Ascending aorta (tissue), 2 donors: ENCODE measurements around the gene SH2D4B. TPM values are rescaled to one million over a fixed set of nuclear protein-coding genes. Genes with fewer than 3 reads are reported as not detected.
"Not testable (repeated sequence)": the region's sequence is repeated elsewhere in the genome, so short reads cannot be mapped to it uniquely, and the experiment has no call there.

Experiments used
- DNase-seq, 2 donors: peaks; one replicate each; pipeline ENCODE4 v3.0.0-alpha.2; 2019; ENCODE audit warnings: low spot score in 2 of 2
- H3K27ac ChIP-seq, 2 donors: fragments of 200-600 bp; sonication (generic); one replicate each; pipeline ENCODE4 v1.5.1; 2016 to 2017; ENCODE audit warnings: mild to moderate bottlenecking in 1 of 2
- H3K27me3 ChIP-seq: fragments of 200-600 bp; sonication (generic); one replicate; pipeline ENCODE4 v1.5.1; 2017
- H3K36me3 ChIP-seq, 2 donors: fragments of 200-600 bp; sonication (generic); one replicate each; pipeline ENCODE4 v1.5.1; 2016
- H3K4me1 ChIP-seq, 2 donors: fragments of 200-600 bp; sonication (generic); one replicate each; pipeline ENCODE4 v1.5.1; 2016 to 2017; ENCODE audit warnings: mild to moderate bottlenecking in 1 of 2
- H3K4me3 ChIP-seq, 2 donors: fragments of 200-600 bp; sonication (generic); one replicate each; pipeline ENCODE4 v1.5.1; 2016 to 2017; ENCODE audit warnings: mild to moderate bottlenecking in 1 of 2
- H3K9me3 ChIP-seq, 2 donors: fragments of 200-600 bp; sonication (generic); one replicate each; pipeline ENCODE4 v1.5.1; 2016
- intact Hi-C: fragments of 100-400 bp; cut with DNase I; formaldehyde crosslinking; loops from one replicate; pipeline ENCODE4 v1.15.1; 2023
- total RNA-seq: library from RNA; depleted of rRNA; stranded (reverse); fragments of >200 nt; gene quantifications from one replicate; pipeline ENCODE4 v1.1.0, GENCODE V29; 2016
- TF ChIP-seq, protein P1 (sequence below), 3 experiments: fragments of 200-600 bp in 2 of 3; fragments of 450-650 bp in 1 of 3; sonication (generic) in 2 of 3; IDR thresholded peaks; one replicate each; pipeline ENCODE4 v1.5.1; 2016 to 2019; ENCODE audit warnings: antibody characterized with exemption in 3 of 3, mild to moderate bottlenecking in 1 of 3, moderate library complexity in 1 of 3

SH2D4B gene
- total RNA-seq, 1 donor from 2014 or later = not detected

DNA sequence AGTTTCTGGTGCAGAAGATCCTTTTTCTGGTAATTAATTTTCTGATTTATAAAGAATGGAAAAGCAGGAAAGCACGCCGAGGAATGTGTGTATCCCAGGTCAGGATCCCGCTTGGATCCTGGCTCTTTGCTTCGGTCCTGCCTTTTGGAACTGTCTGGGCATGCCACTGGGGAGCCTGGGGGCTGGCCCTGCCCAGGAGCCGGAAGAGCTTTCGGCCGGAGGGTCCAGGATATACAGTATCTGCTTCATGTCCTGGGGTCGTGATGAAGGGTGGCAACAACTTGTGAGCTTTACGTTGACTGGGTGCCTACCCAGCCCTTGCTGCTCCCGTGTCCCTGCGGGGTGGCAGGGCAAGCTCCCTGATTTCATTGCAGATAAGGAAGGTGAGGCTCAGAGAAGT, 2.4 kb downstream of the SH2D4B start:
- H3K4me1 ChIP-seq = no peaks in the 10 kb centered on the region
- no peaks in the 10 kb centered on the region for H3K9me3 ChIP-seq
- TF ChIP-seq, protein P1, sequence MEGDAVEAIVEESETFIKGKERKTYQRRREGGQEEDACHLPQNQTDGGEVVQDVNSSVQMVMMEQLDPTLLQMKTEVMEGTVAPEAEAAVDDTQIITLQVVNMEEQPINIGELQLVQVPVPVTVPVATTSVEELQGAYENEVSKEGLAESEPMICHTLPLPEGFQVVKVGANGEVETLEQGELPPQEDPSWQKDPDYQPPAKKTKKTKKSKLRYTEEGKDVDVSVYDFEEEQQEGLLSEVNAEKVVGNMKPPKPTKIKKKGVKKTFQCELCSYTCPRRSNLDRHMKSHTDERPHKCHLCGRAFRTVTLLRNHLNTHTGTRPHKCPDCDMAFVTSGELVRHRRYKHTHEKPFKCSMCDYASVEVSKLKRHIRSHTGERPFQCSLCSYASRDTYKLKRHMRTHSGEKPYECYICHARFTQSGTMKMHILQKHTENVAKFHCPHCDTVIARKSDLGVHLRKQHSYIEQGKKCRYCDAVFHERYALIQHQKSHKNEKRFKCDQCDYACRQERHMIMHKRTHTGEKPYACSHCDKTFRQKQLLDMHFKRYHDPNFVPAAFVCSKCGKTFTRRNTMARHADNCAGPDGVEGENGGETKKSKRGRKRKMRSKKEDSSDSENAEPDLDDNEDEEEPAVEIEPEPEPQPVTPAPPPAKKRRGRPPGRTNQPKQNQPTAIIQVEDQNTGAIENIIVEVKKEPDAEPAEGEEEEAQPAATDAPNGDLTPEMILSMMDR (IDR thresholded peaks at IDR 0.05) = no peak
- H3K4me3 ChIP-seq = no peak overlapping the region
- no peaks in the 10 kb centered on the region for H3K36me3 ChIP-seq
- no peak overlapping the region for H3K27ac ChIP-seq
- no peaks in the 10 kb centered on the region for H3K27me3 ChIP-seq
- no peak for DNase-seq
- intact Hi-C loops = no loop called here

DNA sequence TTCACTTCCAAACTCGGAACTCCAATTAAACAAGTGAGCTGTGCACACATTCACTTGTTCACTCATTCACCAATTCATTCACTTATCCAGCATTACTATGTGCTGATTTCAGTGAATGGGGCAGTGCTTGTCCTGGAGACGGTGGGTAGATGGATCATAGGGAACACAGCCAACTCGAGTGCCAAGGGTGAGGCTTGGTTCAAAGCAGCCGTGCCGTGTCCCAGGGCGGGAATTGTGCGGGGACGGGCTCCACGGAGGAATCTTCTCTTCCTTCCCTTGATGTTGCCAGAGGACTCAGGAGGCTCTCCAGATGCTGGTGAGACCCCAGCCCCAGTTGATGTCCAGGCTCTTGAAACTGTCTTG, 2.9 kb downstream of the SH2D4B start:
- intact Hi-C loops = no loop called here
- Histone ChIP-seq H3K4me3 (no peak overlapping the region), H3K9me3 (no peaks in the 10 kb centered on the region), H3K27ac (no peak overlapping the region), H3K36me3 (no peaks in the 10 kb centered on the region), H3K27me3 (no peaks in the 10 kb centered on the region), H3K4me1 (no peaks in the 10 kb centered on the region)
- TF ChIP-seq, protein P1 (IDR thresholded peaks at IDR 0.05) = no peak
- DNase-seq = no peak

DNA sequence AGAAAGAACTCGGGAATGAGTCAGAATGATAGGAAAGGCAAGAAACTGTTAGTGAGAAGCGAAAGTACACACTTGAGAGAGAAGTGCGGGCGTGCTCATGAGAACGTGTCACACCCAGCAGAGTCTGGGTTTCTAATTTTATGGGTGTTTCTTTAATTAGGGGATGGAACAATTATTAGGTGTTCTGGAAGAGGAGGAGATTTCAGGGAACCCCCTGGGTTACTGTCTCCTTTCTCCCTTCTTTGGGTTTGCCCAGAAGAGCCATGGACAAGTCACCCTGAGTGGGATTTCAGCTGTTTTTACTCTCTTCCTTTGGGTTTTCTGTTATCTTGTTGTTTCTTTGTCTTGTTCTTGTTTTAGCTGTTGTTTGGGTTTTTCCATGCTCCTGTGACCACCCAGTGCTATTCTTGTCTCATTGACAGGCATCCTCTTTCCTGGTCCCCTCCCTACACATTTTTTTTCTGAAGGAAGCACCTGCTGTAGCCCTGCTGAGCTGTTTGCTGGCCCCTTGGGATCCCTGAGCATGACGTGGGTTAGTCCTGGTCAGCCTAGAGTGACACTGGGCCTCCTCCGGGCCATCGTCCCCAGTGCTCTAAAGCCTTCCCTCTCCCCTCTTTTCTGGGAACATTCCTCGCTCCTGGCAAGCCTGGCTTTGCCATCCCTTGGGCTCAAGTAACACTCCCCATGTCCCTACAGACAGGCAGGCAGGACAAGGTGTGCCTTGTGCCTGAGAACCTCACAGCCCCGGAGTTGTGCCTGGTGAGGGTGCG, 3.5 kb downstream of the SH2D4B start:
- H3K27ac ChIP-seq = no peak overlapping the region
- H3K9me3 ChIP-seq = no peaks in the 10 kb centered on the region
- no peak overlapping the region for H3K4me3 ChIP-seq
- DNase-seq = no peak
- H3K36me3 ChIP-seq = no peaks in the 10 kb centered on the region
- H3K4me1 ChIP-seq = no peaks in the 10 kb centered on the region
- intact Hi-C loops = no loop called here
- TF ChIP-seq, protein P1 (IDR thresholded peaks at IDR 0.05) = no peak
- H3K27me3 ChIP-seq = no peaks in the 10 kb centered on the region

DNA sequence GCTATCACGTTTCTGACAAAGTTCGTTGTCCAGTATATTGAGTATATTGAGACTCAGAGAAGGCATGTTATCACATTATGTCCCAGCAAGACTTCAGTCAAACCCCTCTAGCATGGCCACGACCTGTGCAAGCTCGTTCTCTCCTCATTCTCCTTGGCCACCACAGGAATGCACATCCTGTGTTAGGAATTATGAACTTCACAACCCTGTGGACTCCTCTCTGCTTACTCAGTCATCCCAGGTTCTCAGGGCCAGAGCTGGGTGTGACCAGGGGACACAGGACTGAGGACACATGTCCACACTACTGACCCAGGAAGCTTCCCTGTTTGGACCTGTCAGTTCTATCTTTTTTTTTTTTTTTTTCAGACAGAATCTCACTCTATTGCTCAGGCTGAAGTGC, 4.4 kb downstream of the SH2D4B start:
- H3K27ac ChIP-seq = no peak overlapping the region
- TF ChIP-seq, protein P1 (IDR thresholded peaks at IDR 0.05) = no peak
- H3K4me3 ChIP-seq = no peak overlapping the region
- no peaks in the 10 kb centered on the region for H3K9me3 ChIP-seq
- intact Hi-C loops = no loop called here
- no peaks in the 10 kb centered on the region for H3K27me3 ChIP-seq
- DNase-seq = no peak
- H3K4me1 ChIP-seq = no peaks in the 10 kb centered on the region
- no peaks in the 10 kb centered on the region for H3K36me3 ChIP-seq

DNA sequence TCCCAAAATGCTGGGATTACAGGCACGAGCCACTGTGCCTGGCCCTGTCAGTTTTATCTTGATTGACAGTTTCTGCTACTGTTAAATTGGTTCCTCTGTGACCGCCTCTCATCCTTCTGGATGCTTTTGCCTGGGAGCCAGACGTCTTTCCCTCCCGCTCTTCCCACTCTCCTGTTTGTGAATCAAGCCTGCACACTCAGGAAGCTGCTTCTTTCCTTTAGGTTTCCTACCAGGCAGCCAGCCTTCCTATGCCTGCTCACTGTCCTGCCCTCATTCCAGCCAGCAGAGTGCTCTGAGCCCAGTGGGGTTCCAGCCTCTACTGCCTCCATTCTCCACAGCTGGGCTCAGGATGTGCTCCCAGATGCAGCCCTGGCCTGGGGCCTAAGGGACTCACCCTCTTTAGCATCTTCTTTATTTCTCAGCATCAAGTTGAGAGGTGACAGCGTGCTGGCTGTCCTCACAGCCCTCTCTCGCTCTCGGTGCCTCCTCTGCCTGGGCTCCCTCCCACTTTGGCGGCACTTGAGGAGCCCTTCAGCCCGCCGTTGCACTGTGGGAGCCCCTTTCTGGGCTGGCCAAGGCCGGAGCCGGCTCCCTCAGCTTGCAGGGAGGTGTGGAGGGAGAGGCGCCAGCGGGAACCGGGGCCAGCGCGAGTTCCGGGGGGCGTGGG, 5.1 kb downstream of the SH2D4B start:
- no peaks in the 10 kb centered on the region for H3K9me3 ChIP-seq
- TF ChIP-seq, protein P1 (IDR thresholded peaks at IDR 0.05) = no peak
- intact Hi-C loops = no loop called here

DNA sequence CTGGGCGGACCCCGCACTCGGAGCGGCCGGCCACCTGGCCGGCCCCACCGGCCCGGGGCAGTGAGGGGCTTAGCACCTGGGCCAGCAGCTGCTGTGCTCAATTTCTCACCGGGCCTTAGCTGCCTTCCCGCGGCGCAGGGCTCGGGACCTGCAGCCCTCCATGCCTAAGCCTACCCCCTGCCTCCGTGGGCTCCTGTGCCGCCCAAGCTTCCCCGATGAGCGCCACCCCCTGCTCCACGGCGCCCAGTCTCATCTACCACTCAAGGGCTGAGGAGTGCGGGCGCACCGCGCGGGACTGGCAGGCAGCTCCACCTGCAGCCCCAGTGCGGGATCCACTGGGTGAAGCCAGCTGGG, 5.6 kb downstream of the SH2D4B start:
- H3K9me3 ChIP-seq, intact Hi-C loops, H3K4me1 ChIP-seq, DNase-seq, H3K4me3 ChIP-seq, H3K36me3 ChIP-seq, H3K27ac ChIP-seq, H3K27me3 ChIP-seq: not testable (repeated sequence)

More for the DNA sequence above, 5.1 kb downstream of the SH2D4B start:
- Histone ChIP-seq H3K27me3 (no peaks in the 10 kb centered on the region), H3K4me1 (no peaks in the 10 kb centered on the region), H3K36me3 (no peaks in the 10 kb centered on the region), H3K27ac (no peak overlapping the region), H3K4me3 (no peak overlapping the region)
- no peak for DNase-seq
